K562 (cell line): Measurements from ENCODE around the gene ADD2.

Source experiments
- CC2D1A ChIP-seq: fragments of 450-650 bp; IDR thresholded peaks from 2 replicates; pipeline ENCODE4 v1.6.1; 2017; ENCODE audit warnings: mild to moderate bottlenecking
- CTCF ChIP-seq, 3 experiments: IDR thresholded peaks in 2 of 3; conservative IDR thresholded peaks in 1 of 3; 2 replicates each; pipeline ENCODE4 v1.5.1; 2011 to 2012; ENCODE audit warnings: low read length in 3 of 3, mild to moderate bottlenecking in 3 of 3, control low read depth in 2 of 3, improper control_type of control experiment in 1 of 3, inconsistent platforms in 1 of 3, low read depth in 1 of 3, mixed read lengths in 1 of 3, moderate library complexity in 1 of 3; ENCODE audit not compliant: insufficient read depth in 2 of 3
- EHMT2 ChIP-seq: fragments of 450-650 bp; IDR thresholded peaks from 2 replicates; pipeline ENCODE4 v1.6.1; 2018; ENCODE audit warnings: antibody characterized with exemption
- KAT8 ChIP-seq: fragments of 450-650 bp; IDR thresholded peaks from 2 replicates; pipeline ENCODE4 v1.6.1; 2016; ENCODE audit warnings: low read depth, mild to moderate bottlenecking
- PHTF2 ChIP-seq: fragments of 250-450 bp; sonication (Bioruptor Pico); IDR thresholded peaks from 2 replicates; pipeline ENCODE4 v1.5.0; 2021; ENCODE audit warnings: mild to moderate bottlenecking
- POLR2AphosphoS5 ChIP-seq: IDR thresholded peaks from 2 replicates; pipeline ENCODE4 v1.6.1; 2011; ENCODE audit warnings: mild to moderate bottlenecking, low read depth, low read length, moderate library complexity; ENCODE audit not compliant: control insufficient read depth, insufficient read depth
- RFX1 ChIP-seq: fragments of 450-650 bp; IDR thresholded peaks from 2 replicates; pipeline ENCODE4 v1.6.1; 2016; ENCODE audit warnings: mild to moderate bottlenecking, moderate library complexity
- SIN3A ChIP-seq, 2 experiments: fragments of 150-350 bp in 1 of 2; IDR thresholded peaks; 2 replicates each; pipeline ENCODE4 v1.6.1; 2011 to 2016; ENCODE audit warnings: borderline replicate concordance in 2 of 2, low read depth in 2 of 2, low read length in 2 of 2, mild to moderate bottlenecking in 2 of 2, moderate library complexity in 2 of 2; ENCODE audit not compliant: control insufficient read depth in 1 of 2
- TBP ChIP-seq: optimal IDR thresholded peaks from 2 replicates; pipeline ENCODE3; 2011; ENCODE audit warnings: low read depth, low read length, improper control_type of control experiment
- ZEB2 ChIP-seq: fragments of 450-650 bp; IDR thresholded peaks from 2 replicates; pipeline ENCODE4 v1.6.1; 2016
- ZNF263 ChIP-seq: sonication (generic); formaldehyde crosslinking; IDR thresholded peaks from 2 replicates; pipeline ENCODE4 v1.8.0; 2022; ENCODE audit warnings: mild to moderate bottlenecking, missing genetic modification reagents, borderline replicate concordance
- ZNF518B ChIP-seq: fragments of 250-450 bp; sonication (Bioruptor Pico); IDR thresholded peaks from 2 replicates; pipeline ENCODE4 v1.5.0; 2021; ENCODE audit warnings: mild to moderate bottlenecking, moderate library complexity
- TF ChIP-seq, protein P1 (sequence below): fragments of 450-650 bp; IDR thresholded peaks from 2 replicates; pipeline ENCODE4 v1.6.1; 2018; ENCODE audit not compliant: partially characterized antibody

DNA sequence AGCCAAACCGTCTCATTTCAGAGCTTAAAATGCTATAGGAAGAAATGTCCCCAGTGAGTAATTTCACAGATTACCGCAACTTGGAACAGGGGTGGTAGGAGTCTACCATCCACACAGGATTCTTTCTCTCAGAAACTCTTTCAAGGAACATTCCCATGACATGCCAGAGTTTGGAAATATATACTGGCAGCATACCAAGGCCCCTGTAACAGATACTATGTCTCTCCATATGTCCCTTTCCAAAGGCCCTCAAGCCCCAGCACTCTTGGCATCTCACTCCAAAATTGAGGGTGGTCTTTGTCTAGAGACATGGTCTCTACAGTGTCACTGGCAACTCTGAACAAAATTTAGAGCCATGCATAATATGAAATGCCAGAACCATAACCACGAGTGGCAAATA, 11.5 kb upstream of the ADD2 start:
- TF ChIP-seq CTCF (IDR thresholded peaks at IDR 0.05 in 2 of 3, conservative IDR thresholded peaks at IDR 0.05 in 1 of 3; ENCODE audit: insufficient read depth in 2 of 3, low read depth in 1 of 3, low read length in 3 of 3) (no peak), ZNF518B (CRISPR knock-in tag) (no peak), PHTF2 (CRISPR knock-in tag) (no peak), ZEB2 (no peak), SIN3A (IDR thresholded peaks at IDR 0.05; ENCODE audit: borderline replicate concordance in 2 of 2, control insufficient read depth in 1 of 2, low read depth in 2 of 2, low read length in 2 of 2) (no peak), TBP (no peak), ZNF263 (no peak), RFX1 (no peak), KAT8 (no peak), CC2D1A (no peak), EHMT2 (no peak), POLR2AphosphoS5 (no peak)
- TF ChIP-seq, protein P1, sequence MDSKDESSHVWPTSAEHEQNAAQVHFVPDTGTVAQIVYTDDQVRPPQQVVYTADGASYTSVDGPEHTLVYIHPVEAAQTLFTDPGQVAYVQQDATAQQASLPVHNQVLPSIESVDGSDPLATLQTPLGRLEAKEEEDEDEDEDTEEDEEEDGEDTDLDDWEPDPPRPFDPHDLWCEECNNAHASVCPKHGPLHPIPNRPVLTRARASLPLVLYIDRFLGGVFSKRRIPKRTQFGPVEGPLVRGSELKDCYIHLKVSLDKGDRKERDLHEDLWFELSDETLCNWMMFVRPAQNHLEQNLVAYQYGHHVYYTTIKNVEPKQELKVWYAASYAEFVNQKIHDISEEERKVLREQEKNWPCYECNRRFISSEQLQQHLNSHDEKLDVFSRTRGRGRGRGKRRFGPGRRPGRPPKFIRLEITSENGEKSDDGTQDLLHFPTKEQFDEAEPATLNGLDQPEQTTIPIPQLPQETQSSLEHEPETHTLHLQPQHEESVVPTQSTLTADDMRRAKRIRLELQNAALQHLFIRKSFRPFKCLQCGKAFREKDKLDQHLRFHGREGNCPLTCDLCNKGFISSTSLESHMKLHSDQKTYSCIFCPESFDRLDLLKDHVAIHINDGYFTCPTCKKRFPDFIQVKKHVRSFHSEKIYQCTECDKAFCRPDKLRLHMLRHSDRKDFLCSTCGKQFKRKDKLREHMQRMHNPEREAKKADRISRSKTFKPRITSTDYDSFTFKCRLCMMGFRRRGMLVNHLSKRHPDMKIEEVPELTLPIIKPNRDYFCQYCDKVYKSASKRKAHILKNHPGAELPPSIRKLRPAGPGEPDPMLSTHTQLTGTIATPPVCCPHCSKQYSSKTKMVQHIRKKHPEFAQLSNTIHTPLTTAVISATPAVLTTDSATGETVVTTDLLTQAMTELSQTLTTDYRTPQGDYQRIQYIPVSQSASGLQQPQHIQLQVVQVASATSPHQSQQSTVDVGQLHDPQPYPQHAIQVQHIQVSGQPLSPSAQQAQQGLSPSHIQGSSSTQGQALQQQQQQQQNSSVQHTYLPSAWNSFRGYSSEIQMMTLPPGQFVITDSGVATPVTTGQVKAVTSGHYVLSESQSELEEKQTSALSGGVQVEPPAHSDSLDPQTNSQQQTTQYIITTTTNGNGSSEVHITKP = no peak
